T-helper 1 cell treated with Interleukin-12 subunit alpha and Interleukin-12 subunit beta and Interleukin-4 antibody, amounts not matched to agents 30 μg/mL and 1 μg/mL, for 36 hours (primary cell): ENCODE data around the gene PC.

Experiments
- H3K27ac Mint-ChIP-seq: one replicate; pipeline ENCODE4 v1.8.0; 2021; ENCODE audit warnings: mild to moderate bottlenecking, mixed read lengths
- H3K27me3 Mint-ChIP-seq: one replicate; pipeline ENCODE4 v1.8.0; 2021; ENCODE audit warnings: low read depth, mixed read lengths
- H3K36me3 Mint-ChIP-seq: one replicate; pipeline ENCODE4 v1.8.0; 2021; ENCODE audit warnings: low read depth, mixed read lengths
- H3K4me1 Mint-ChIP-seq: one replicate; pipeline ENCODE4 v1.8.0; 2021; ENCODE audit warnings: low read depth, mixed read lengths
- H3K4me3 Mint-ChIP-seq: one replicate; pipeline ENCODE4 v1.8.0; 2021; ENCODE audit warnings: mild to moderate bottlenecking, moderate library complexity, mixed read lengths
- H3K9me3 Mint-ChIP-seq: one replicate; pipeline ENCODE4 v1.8.0; 2021; ENCODE audit warnings: mixed read lengths

PC gene

DNA sequence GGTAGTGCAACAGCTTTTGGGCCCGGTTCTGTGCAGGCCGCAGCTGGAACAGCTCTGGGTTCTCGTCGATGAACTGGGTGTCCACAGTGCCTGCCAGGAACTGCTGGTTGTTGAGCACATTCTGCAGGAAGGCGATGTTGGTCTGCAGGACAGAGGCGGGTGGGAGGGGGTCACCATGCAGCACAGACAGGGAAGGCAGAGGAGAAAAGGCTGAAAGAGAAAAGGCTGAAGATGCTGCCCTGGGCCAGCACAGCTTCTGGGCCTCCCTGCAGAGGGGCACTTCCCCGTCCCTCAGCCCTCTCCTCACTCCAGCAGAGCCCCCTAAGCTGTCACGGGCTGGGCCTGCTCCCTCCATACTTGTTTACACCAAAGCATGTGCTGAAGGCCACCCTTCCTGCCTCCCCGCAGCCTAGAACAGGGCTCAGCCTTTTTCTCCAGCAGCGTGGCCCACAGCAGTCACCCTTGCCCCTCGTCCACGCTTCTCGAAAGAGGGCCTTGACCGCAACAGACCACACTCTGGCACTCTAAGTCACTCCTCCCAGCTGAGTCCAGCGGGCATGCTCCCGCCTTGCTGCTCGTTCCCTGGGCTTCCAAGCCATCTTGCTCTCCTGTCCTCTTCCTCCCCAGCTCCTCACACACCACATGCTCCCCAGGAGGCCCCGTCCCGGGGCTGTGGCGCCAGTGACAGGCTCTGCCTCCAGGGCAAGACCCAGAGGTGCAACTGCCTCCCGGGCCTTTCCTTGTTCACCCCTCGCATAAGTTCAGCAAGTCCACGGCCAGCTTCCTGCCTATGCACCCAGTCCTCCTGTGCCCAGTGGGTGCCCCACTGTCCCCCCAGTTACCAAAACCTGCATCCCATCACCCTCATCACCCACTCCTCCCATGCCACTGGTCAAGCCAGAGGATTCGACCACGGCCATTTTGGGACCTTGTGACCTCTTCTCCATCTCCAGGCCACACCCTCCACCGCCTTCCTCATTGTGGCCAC, 104.6 kb downstream of the PC start:
- no peak overlapping the region for H3K27ac Mint-ChIP-seq
- H3K9me3 Mint-ChIP-seq, result no peaks in the 10 kb centered on the region
- H3K4me3 Mint-ChIP-seq, result no peak overlapping the region
- no peaks in the 10 kb centered on the region for H3K27me3 Mint-ChIP-seq
- H3K4me1 Mint-ChIP-seq, result peaks cover 18% of the 10 kb centered on the region
- no peaks in the 10 kb centered on the region for H3K36me3 Mint-ChIP-seq

DNA sequence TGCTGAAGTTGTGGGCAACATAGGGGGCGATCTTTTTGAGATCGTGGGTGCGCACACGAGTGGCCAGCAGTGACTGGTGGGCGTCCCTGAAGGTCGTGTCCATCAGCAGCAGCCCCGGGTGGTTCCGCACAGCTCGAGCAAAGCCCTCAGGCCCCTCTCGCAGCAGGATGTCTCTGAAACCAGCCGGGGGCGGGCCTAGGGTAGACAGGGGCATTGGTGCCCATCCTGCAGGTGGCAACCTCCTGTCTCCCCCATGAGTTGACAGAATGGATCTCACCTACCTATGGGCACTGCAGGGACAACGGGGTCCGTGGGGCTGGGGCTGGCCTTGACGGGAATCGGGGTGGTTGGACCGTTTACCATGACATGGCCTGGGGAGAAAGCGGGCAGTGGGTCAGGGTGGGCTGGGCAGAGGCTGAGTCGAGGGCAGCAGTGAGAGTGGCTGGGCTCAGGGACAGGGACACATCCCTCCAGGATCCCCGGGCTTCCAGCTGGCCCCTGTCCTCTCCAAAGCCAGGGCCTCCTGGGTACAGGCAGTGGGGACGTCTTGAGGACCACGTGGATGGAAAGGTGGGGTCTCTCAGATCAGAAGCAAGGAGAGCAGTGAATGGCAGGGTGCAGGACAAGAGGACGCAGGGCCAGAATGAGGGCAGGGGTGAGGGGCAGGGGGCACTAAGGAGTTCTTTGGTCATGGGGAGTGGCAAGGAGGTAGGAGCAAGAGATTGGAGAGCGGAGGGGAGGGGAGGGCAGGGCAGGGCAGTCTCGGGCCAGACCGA, 105.5 kb downstream of the PC start:
- H3K4me1 Mint-ChIP-seq, result peaks cover 18% of the 10 kb centered on the region
- H3K4me3 Mint-ChIP-seq, result no peak overlapping the region
- H3K27ac Mint-ChIP-seq, result peak overlapping the region; percentile 85
- no peaks in the 10 kb centered on the region for H3K9me3 Mint-ChIP-seq
- H3K36me3 Mint-ChIP-seq, result no peaks in the 10 kb centered on the region
- no peaks in the 10 kb centered on the region for H3K27me3 Mint-ChIP-seq

DNA sequence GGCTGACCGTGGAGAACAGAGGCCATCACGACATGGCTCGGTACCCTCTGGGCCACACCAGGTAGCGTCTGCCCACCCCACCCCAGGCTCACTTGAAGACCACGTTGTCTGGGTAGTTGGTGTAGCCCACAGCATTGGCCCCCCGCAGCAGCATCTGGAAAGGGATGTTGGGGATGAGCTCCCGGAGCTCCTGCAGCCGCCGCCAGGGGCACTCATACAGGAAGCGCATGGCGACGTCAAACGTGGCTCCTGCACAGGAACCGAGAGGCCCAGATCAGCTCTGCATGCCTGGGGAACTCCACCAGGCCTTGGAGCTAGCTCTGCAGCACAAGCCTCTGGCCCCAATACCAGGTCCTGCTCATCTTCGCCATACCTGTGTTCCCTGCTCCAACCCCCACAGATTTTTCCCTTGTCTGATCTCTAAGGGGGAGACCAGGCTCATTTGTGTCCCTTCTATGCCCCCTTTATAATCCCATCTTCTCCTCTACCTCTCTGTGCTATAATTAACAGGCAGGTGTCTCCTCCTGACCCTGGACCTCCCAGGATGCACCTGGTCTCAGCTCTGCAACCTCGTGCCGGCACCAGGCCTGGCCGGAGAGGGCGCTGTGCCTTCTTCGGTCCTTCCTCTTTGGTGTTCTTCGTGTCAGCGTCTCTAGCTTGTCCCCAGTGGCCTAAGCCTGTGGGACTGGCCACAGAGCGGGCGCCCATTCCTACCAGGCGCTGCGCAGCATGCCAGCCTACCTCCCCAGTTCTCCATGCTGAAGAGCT, 106.3 kb downstream of the PC start:
- Mint-ChIP-seq H3K27me3 (no peaks in the 10 kb centered on the region), H3K36me3 (no peaks in the 10 kb centered on the region), H3K4me3 (no peak overlapping the region), H3K9me3 (no peaks in the 10 kb centered on the region), H3K27ac (peak overlapping the region; percentile 85), H3K4me1 (peaks cover 18% of the 10 kb centered on the region)

DNA sequence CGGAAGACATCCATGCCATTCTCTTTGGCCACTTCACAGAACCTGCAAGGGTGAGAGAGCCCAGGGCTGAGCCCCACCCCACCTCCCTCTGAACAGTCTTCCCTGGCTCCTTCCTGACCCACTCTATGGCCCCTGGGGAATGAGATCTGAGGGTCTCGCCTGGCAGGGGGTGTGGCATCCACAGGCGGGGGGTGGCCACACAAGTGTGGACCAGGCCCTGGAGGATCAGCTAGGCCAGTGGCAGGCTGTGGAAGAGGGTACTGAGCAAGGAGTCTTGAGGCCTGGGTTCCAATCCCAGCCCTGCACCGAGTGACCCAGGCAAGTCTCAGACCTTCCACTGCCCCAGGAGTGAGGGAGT, 107.0 kb downstream of the PC start:
- H3K27ac Mint-ChIP-seq, result peak overlapping the region; percentile 85
- no peak overlapping the region for H3K4me3 Mint-ChIP-seq
- no peaks in the 10 kb centered on the region for H3K9me3 Mint-ChIP-seq
- peaks cover 4% of the 10 kb centered on the region for H3K36me3 Mint-ChIP-seq
- peaks cover 18% of the 10 kb centered on the region for H3K4me1 Mint-ChIP-seq
- no peaks in the 10 kb centered on the region for H3K27me3 Mint-ChIP-seq

DNA sequence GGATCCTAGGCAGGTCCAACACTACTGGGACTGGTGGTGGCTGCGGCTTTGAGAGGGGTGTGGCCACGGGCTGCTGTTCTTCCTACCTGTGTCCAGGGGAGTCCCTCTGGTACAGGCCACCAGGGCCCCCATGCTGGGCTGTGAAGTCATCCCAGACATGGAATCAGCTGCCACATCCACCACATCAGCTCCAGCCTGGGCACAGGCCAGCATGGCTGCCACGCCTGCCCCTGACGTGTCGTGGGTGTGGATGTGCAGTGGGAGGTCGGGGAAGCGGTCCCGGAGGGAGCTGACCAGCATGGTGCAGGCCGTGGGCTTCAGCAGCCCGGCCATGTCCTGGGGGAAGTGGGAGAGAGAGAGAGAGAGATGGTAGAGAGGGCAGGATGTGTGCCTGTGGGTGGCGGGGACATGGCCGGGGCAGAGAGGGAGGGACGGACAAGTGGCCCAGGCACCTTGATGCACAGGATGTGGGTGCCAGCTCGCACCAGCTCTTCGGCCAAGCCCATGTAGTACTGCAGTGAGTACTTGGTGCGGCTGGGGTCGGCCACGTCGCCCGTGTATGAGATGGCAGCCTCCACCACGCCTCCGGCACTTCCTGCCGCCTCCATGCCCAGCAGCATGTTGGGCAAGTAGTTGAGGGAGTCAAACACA, 107.5 kb downstream of the PC start:
- Mint-ChIP-seq H3K4me3 (no peak overlapping the region), H3K27ac (peak overlapping the region; percentile 26), H3K36me3 (peaks cover 4% of the 10 kb centered on the region), H3K27me3 (no peaks in the 10 kb centered on the region), H3K4me1 (peaks cover 16% of the 10 kb centered on the region), H3K9me3 (no peaks in the 10 kb centered on the region)

DNA sequence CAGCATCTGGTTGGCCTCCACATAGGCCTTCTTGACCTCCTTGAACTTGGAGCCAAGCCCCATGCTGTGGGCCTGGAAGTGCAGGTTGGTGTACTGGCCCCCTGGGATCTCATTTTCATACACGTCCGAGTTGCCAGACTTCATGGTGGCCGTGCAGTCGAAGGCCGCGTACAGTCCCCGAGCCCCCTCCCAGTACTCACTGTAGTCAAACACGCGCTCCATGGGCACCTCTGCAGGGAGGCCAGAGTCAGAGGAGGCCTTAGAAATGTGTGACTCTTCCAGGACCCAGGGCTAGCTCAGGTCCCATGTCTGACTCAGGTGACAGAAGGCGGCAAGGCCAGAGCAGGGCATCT, 108.0 kb downstream of the PC start:
- no peaks in the 10 kb centered on the region for H3K27me3 Mint-ChIP-seq
- H3K4me3 Mint-ChIP-seq, result no peak overlapping the region

DNA sequence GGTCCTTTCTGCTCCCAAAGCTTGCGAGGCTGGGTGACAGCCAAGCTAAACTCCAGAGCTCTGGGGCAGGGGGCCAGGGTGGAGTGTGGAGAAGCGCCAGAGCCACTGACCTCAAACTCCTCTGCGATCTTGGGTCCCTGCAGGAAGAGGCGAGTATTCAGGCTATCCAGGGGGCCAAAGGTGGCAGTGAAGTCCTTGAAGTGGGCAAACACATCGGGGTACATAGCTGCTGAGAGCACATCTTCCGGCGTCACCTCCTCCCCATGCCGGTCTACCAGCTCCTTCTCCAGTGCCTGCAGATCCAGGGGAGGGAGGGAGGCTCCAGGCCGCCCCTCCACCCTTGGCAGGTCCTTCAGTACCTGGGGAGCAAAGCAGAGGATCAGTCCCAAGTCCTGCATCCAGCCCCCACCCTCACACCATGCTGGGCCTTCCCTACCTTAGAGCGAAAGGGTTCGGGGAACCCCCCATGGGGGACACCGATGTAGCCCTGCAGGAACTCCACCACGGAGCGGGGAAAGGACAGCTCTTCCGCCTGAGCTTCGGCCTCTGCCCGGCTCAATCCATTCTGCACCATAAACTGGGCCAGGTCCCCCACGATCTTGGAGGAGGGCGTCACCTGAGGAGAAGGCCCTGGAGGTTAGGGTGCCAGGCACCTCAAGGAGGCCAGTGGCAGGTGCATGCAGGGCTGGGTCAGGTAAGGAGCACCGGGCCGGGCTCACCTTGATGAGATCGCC, 108.5 kb downstream of the PC start:
- Mint-ChIP-seq H3K9me3 (no peaks in the 10 kb centered on the region), H3K4me1 (peaks cover 18% of the 10 kb centered on the region), H3K27me3 (no peaks in the 10 kb centered on the region), H3K36me3 (peaks cover 4% of the 10 kb centered on the region), H3K4me3 (no peak overlapping the region), H3K27ac (no peak overlapping the region)

More for the DNA sequence above, 108.0 kb downstream of the PC start:
- Mint-ChIP-seq H3K9me3 (no peaks in the 10 kb centered on the region), H3K4me1 (peaks cover 15% of the 10 kb centered on the region), H3K36me3 (peaks cover 4% of the 10 kb centered on the region), H3K27ac (no peak overlapping the region)

DNA sequence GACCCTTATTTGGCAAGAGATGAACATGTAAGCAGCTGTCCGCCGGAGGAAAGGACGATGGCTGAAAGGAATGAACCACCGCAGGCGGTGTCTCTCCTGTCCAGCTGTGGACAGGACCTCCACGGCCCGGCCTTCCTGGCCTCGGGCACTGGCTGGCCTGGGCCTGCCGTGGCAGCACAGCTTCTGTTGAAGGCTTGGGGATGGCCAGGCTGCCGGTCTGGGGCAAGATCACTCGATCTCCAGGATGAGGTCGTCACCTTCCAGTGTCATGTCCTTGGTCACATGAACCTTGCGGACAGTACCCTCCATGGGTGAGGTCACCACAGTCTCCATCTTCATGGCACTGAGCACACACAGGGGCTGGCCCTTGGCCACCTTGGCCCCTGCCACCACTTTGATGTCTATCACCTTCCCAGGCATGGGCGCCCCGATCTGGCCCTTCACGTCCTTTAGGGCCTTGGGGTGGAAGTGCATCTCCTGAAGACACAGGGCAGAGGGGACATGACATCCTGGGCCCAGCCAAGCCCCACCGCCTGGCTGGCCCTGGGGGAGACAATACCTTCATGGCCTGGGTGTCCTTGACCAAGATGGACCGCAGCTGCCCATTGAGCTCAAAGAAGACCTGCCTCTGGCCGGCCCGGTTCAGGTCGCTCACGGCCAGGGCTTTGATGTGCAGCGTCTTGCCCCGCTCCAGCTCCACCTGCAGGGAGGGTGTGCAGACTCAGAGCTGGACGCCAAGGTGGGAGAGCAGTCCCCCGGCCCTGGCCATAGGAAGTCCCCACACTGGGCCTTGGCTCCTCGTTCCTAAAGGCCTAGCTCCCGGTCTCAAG, 109.3 kb downstream of the PC start:
- Mint-ChIP-seq H3K27ac (no peak overlapping the region), H3K36me3 (peaks cover 4% of the 10 kb centered on the region), H3K27me3 (no peaks in the 10 kb centered on the region), H3K9me3 (no peaks in the 10 kb centered on the region), H3K4me3 (no peak overlapping the region), H3K4me1 (peaks cover 21% of the 10 kb centered on the region)

DNA sequence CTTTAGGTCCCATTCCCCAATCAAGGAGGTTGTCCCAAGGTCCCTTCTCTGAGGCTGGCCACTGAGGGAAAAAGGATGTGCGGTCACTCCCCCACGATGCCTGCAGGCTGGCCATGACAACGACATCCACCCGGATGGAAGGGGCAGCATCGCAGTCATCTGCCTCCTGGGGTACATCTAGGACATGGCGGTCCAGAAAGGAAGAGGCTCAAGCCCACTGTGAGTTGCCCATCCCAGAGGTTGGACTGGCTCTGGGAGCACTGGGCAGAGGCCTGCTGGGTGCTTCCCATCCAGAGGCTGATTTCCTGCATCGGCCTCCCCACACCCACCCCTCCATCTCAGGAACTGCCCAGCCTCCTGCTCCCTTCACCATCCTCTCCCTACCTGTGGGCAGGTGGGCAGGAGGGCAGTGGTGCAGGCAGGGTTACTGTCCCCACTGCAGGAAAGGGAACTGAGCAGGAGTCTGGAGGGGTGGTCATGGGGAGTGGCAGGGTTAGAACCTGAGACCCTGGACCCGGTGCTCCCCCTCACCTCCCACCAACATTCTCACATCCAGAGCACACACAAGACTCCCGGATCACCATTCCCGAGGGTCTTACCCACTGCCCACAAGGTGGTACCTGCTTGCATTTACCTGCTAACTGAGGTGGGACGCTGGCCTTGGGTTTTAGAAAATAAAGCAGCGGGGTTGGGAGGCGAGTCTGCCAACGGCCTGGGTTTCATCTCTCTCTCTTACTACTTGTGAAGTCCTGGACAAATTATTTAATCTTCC, 110.5 kb downstream of the PC start:
- H3K4me1 Mint-ChIP-seq, result peaks cover 24% of the 10 kb centered on the region
- H3K27ac Mint-ChIP-seq, result no peak overlapping the region
- no peaks in the 10 kb centered on the region for H3K27me3 Mint-ChIP-seq
- no peak overlapping the region for H3K4me3 Mint-ChIP-seq
- no peaks in the 10 kb centered on the region for H3K9me3 Mint-ChIP-seq
- H3K36me3 Mint-ChIP-seq, result peaks cover 4% of the 10 kb centered on the region

DNA sequence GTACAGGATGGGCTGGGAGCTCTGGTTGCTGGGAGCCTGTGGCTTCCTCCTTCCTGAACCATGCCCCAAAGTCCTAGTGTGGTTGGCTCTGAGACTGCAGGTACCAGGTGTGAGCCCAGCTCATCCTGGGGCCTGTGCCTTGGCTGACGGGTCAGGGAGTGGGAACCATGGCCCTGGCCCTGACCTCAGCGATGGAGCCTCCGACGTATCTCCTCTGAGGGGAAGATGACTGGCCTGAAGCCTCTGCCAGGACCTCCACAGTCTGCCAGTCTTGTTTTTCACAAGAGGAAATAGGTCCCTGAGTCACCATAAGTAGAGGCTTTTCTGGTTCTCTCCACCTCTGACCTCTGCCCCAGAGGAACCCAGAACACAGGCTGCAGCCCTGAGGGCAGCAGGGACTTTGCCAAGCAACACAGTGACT, 111.5 kb downstream of the PC start:
- H3K4me3 Mint-ChIP-seq, result no peak overlapping the region
- no peak overlapping the region for H3K27ac Mint-ChIP-seq
- no peaks in the 10 kb centered on the region for H3K27me3 Mint-ChIP-seq
- H3K9me3 Mint-ChIP-seq, result no peaks in the 10 kb centered on the region
- peaks cover 12% of the 10 kb centered on the region for H3K36me3 Mint-ChIP-seq
- peaks cover 26% of the 10 kb centered on the region for H3K4me1 Mint-ChIP-seq

DNA sequence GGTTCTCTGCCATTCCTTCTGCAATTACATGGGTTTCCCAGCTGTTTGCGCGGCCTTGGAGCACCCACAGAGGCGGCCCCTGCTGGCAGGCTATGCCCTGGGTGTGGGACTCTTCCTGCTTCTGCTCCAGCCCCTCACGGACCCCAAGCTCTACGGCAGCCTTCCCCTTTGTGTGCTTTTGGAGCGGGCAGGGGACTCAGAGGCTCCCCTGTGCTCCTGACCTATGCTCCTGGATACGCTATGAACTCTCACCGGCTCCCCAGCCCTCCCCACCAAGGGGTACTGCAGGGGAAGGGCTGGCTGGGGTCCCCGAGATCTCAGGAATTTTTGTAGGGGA, 112.3 kb downstream of the PC start:
- Mint-ChIP-seq H3K4me3 (no peak overlapping the region), H3K27ac (no peak overlapping the region), H3K4me1 (peaks cover 30% of the 10 kb centered on the region), H3K9me3 (no peaks in the 10 kb centered on the region), H3K36me3 (peaks cover 16% of the 10 kb centered on the region), H3K27me3 (no peaks in the 10 kb centered on the region)

DNA sequence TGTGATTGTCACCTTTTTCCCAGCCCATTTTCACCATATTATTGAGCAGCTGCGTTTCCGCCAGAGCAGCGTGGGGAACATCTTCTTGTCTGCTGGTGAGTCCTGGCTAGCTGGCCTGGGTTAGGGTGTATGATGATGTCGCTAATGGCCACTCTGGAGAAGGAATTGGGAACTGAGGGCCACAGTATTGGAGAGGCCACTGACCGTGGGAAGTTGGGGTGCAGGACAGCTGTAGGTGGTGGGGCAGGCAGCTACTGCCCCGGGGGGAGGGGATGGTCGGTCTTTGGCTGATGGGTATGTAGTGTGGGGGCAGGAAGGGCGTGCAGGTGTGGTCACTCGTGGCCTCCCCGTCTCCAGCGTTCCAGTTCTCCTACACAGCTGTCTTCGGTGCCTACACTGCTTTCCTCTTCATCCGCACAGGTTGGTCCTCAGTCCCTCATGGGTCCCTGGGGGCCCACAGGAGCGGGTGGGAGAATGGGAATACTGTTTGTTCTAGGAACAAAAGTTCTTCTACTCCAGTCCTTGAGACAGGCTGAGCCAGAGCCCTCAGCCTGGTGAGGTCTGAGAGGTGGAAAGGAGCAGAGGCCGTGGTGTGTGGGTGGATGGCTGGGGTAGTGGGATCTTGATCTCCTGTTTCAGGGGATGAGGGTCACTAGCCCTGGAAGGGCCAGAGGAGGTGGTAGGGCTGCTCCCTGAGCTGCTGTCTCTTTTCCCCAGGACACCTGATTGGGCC, 112.9 kb downstream of the PC start:
- peaks cover 35% of the 10 kb centered on the region for H3K4me1 Mint-ChIP-seq
- peak overlapping the region; percentile 34 for H3K27ac Mint-ChIP-seq
- H3K4me3 Mint-ChIP-seq, result peak overlapping the region; percentile 93
- H3K27me3 Mint-ChIP-seq, result no peaks in the 10 kb centered on the region
- no peaks in the 10 kb centered on the region for H3K9me3 Mint-ChIP-seq
- H3K36me3 Mint-ChIP-seq, result peaks cover 18% of the 10 kb centered on the region
